ENCODE results near the gene ABCC5. TPM values are rescaled to one million over a fixed set of nuclear protein-coding genes. Genes with fewer than 3 reads are reported as not detected.

The ABCC5 gene
- total RNA-seq, 1 experiment from 2014 or later: 29.1 TPM

- DNase-seq (ENCODE audit: low spot score): no peak
- ChIA-PET CTCF (interaction anchor here (1.2 to 4.8 kb wide), 3 partner anchors 11 to 320 kb away, joined by 3 to 27 read pairs (median 5); partner anchors contain the start of gene PARL), POLR2A (no interaction called here)
- H3K27me3 Mint-ChIP-seq (ENCODE audit: low read depth): no peaks in the 10 kb centered on the region
- ATAC-seq: no peak
- no peaks in the 10 kb centered on the region for H3K9me3 Mint-ChIP-seq
- TF ChIP-seq SMAD4 (CRISPR knock-in tag; IDR thresholded peaks at IDR 0.05) (no peak), ZNF416 (CRISPR knock-in tag; IDR thresholded peaks at IDR 0.05) (no peak), GRHL2 (CRISPR knock-in tag; IDR thresholded peaks at IDR 0.05; ENCODE audit: insufficient replicate concordance, severe bottlenecking) (no peak)
- H3K4me3 Mint-ChIP-seq: no peak overlapping the region
- H3K27ac Mint-ChIP-seq: no peak overlapping the region
- peaks cover 5% of the 10 kb centered on the region for H3K4me1 Mint-ChIP-seq
- no peaks in the 10 kb centered on the region for H3K36me3 Mint-ChIP-seq
Observed at GRCh38 chr3:183907911-183908331, 109.8 kb downstream of the ABCC5 start.

GRCh38 chr3:183907176-183907575 is 110.5 kb downstream of the ABCC5 start:
- no peaks in the 10 kb centered on the region for H3K27me3 Mint-ChIP-seq (ENCODE audit: low read depth)
- CTCF ChIA-PET: interaction anchor here (1.2 to 4.8 kb wide), 3 partner anchors 10 to 320 kb away, joined by 3 to 27 read pairs (median 5); partner anchors contain the start of gene PARL
- TF ChIP-seq ZNF263 (CRISPR knock-in tag; IDR thresholded peaks at IDR 0.05; ENCODE audit: low read depth): no peak
- no peak for TF ChIP-seq ETV6 (CRISPR knock-in tag; IDR thresholded peaks at IDR 0.05)
- no peak for TF ChIP-seq IRF2 (CRISPR knock-in tag; IDR thresholded peaks at IDR 0.05; ENCODE audit: borderline replicate concordance, low read depth)
- no peak for TF ChIP-seq FOXJ3 (CRISPR knock-in tag; IDR thresholded peaks at IDR 0.05; ENCODE audit: borderline replicate concordance)
- H3K4me3 Mint-ChIP-seq: peak overlapping the region; percentile 8; the same call in 1 of the 2 replicates
- peak; percentile 26; the same call in 1 of the 2 replicates for ATAC-seq
- H3K27ac Mint-ChIP-seq: peak overlapping the region; percentile 61
- DNase-seq (ENCODE audit: low spot score): no peak
- POLR2A ChIA-PET: interaction anchor here (0.5 kb wide), 1 partner anchor 9 kb away, joined by 4 read pairs; no protein-coding TSS in a partner anchor
- H3K9me3 Mint-ChIP-seq: no peaks in the 10 kb centered on the region
- peaks cover 5% of the 10 kb centered on the region for H3K4me1 Mint-ChIP-seq
- no peaks in the 10 kb centered on the region for H3K36me3 Mint-ChIP-seq

- H3K4me1 Mint-ChIP-seq: peaks cover 5% of the 10 kb centered on the region
- no peak for TF ChIP-seq ZNF423 (CRISPR knock-in tag; IDR thresholded peaks at IDR 0.05)
- TF ChIP-seq ZNF232 (CRISPR knock-in tag; IDR thresholded peaks at IDR 0.05): no peak
- TF ChIP-seq, protein P1, sequence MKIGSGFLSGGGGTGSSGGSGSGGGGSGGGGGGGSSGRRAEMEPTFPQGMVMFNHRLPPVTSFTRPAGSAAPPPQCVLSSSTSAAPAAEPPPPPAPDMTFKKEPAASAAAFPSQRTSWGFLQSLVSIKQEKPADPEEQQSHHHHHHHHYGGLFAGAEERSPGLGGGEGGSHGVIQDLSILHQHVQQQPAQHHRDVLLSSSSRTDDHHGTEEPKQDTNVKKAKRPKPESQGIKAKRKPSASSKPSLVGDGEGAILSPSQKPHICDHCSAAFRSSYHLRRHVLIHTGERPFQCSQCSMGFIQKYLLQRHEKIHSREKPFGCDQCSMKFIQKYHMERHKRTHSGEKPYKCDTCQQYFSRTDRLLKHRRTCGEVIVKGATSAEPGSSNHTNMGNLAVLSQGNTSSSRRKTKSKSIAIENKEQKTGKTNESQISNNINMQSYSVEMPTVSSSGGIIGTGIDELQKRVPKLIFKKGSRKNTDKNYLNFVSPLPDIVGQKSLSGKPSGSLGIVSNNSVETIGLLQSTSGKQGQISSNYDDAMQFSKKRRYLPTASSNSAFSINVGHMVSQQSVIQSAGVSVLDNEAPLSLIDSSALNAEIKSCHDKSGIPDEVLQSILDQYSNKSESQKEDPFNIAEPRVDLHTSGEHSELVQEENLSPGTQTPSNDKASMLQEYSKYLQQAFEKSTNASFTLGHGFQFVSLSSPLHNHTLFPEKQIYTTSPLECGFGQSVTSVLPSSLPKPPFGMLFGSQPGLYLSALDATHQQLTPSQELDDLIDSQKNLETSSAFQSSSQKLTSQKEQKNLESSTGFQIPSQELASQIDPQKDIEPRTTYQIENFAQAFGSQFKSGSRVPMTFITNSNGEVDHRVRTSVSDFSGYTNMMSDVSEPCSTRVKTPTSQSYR (CRISPR knock-in tag; IDR thresholded peaks at IDR 0.05): no peak
- no peak for TF ChIP-seq ZNF416 (CRISPR knock-in tag; IDR thresholded peaks at IDR 0.05)
- no peak for TF ChIP-seq TEAD4 (CRISPR knock-in tag; IDR thresholded peaks at IDR 0.05)
- no peak for TF ChIP-seq CBFB (CRISPR knock-in tag; IDR thresholded peaks at IDR 0.05; ENCODE audit: low read depth)
- ChIA-PET CTCF (interaction anchor here (0.6 to 3.0 kb wide), 5 partner anchors 11 to 436 kb away, joined by 3 to 42 read pairs (median 3); partner anchors contain the start of gene ABCC5), POLR2A (no interaction called here)
- H3K27ac Mint-ChIP-seq: peak overlapping the region; percentile 72; the same call in 1 of the 2 replicates
- ATAC-seq (no peak), DNase-seq (ENCODE audit: low spot score) (no peak)
- no peaks in the 10 kb centered on the region for H3K9me3 Mint-ChIP-seq
- H3K4me3 Mint-ChIP-seq: no peak overlapping the region
- H3K27me3 Mint-ChIP-seq (ENCODE audit: low read depth): no peaks in the 10 kb centered on the region
- H3K36me3 Mint-ChIP-seq: no peaks in the 10 kb centered on the region
Observed at GRCh38 chr3:183906234-183906921, 111.3 kb downstream of the ABCC5 start.

- POLR2A ChIA-PET: no interaction called here
- TF ChIP-seq ETV6 (CRISPR knock-in tag; IDR thresholded peaks at IDR 0.05) (no peak), PRDM15 (CRISPR knock-in tag; IDR thresholded peaks at IDR 0.05) (0 out of 2 replicates have a peak, but pooled peaks have one; percentile 16), MLX (CRISPR knock-in tag; IDR thresholded peaks at IDR 0.05) (no peak)
- Mint-ChIP-seq H3K27me3 (ENCODE audit: low read depth) (peaks cover 4% of the 10 kb centered on the region), H3K4me1 (peaks cover 5% of the 10 kb centered on the region), H3K4me3 (no peak overlapping the region), H3K27ac (no peak overlapping the region), H3K36me3 (peaks cover 5% of the 10 kb centered on the region), H3K9me3 (peaks cover 7% of the 10 kb centered on the region)
- ATAC-seq: no peak
- CTCF ChIA-PET: interaction anchor here (0.8 to 3.0 kb wide), 32 partner anchors 8 to 425 kb away, joined by 3 to 42 read pairs (median 4); partner anchors contain the start of genes ABCC5, CAMK2N2, EIF2B5 and PARL
- no peak for DNase-seq (ENCODE audit: low spot score)
Observed at GRCh38 chr3:183904833-183905780, 112.6 kb downstream of the ABCC5 start.

Measured in WTC11 (cell line).